SKM-1 treated with dmso at 0.1 percent for 144 hours (cell line): Measurements from ENCODE around the gene LRRC3.

Source experiments
- DNase-seq: peaks from one replicate; lab custom pipeline; 2025; ENCODE audit not compliant: unreplicated experiment; lab: John Stamatoyannopoulos, UW

The LRRC3 gene

GRCh38 chr21:44456915-44457736 lies 1.8 kb downstream of the LRRC3 start:
- DNase-seq, result no peak

- no peak for DNase-seq
These were observed 3.8 kb downstream of the LRRC3 start for GRCh38 chr21:44458971-44459711.

GRCh38 chr21:44459712-44460440 lies 4.6 kb downstream of the LRRC3 start:
- no peak for DNase-seq

GRCh38 chr21:44460441-44460755 lies 5.1 kb downstream of the LRRC3 start:
- no peak for DNase-seq

GRCh38 chr21:44461005-44461404 lies 5.7 kb downstream of the LRRC3 start:
- DNase-seq, result no peak

GRCh38 chr21:44461464-44462001 lies 6.2 kb downstream of the LRRC3 start:
- DNase-seq, result no peak

- no peak for DNase-seq
These were observed 7.0 kb downstream of the LRRC3 start for GRCh38 chr21:44462086-44462833.

- DNase-seq, result no peak
These were observed 7.5 kb downstream of the LRRC3 start for GRCh38 chr21:44462834-44463200.

GRCh38 chr21:44463724-44464123 lies 8.4 kb downstream of the LRRC3 start:
- no peak for DNase-seq

GRCh38 chr21:44464351-44464750 lies 9.0 kb downstream of the LRRC3 start:
- DNase-seq, result no peak

- DNase-seq, result no peak
These were observed 11.1 kb downstream of the LRRC3 start for GRCh38 chr21:44466351-44466954.

- DNase-seq, result no peak
These were observed 11.9 kb downstream of the LRRC3 start for GRCh38 chr21:44466996-44467858.

- DNase-seq, result no peak
These were observed 12.5 kb downstream of the LRRC3 start for GRCh38 chr21:44467859-44468195.

- DNase-seq, result no peak
These were observed 16.0 kb downstream of the LRRC3 start for GRCh38 chr21:44471341-44471740.

- no peak for DNase-seq
These were observed 16.7 kb downstream of the LRRC3 start for GRCh38 chr21:44471996-44472395.

GRCh38 chr21:44473915-44474555 lies 18.7 kb downstream of the LRRC3 start:
- no peak for DNase-seq

- no peak for DNase-seq
These were observed 20.0 kb downstream of the LRRC3 start for GRCh38 chr21:44475266-44475845.

- DNase-seq, result no peak
These were observed 21.8 kb downstream of the LRRC3 start for GRCh38 chr21:44477131-44477530.

- no peak for DNase-seq
These were observed 22.4 kb downstream of the LRRC3 start for GRCh38 chr21:44477712-44478111.
